Breast epithelium (tissue), 4 donors: ENCODE measurements around the gene CDCA7L. TPM values are rescaled to one million over a fixed set of nuclear protein-coding genes. Genes with fewer than 3 reads are reported as not detected.

Source experiments
- DNase-seq, 2 donors: peaks; one replicate each; pipeline ENCODE4 v3.0.0-alpha.2; 2019; ENCODE audit warnings: low spot score in 2 of 2
- H3K27ac ChIP-seq, 2 donors: fragments of 200-600 bp; sonication (generic) in 1 of 2; one replicate each; pipeline ENCODE4 v1.5.1; 2016 to 2019; ENCODE audit warnings: mild to moderate bottlenecking in 1 of 2
- H3K27me3 ChIP-seq, 2 donors: fragments of 200-600 bp; sonication (generic) in 1 of 2; one replicate each; pipeline versions ENCODE4 v1.5.1 to v1.6.0; 2017 to 2019; ENCODE audit warnings: control low read depth in 1 of 2, mild to moderate bottlenecking in 1 of 2
- H3K36me3 ChIP-seq: fragments of 200-600 bp; one replicate; pipeline ENCODE4 v1.5.1; 2019
- H3K4me1 ChIP-seq, 2 donors: fragments of 200-600 bp; sonication (generic); one replicate each; pipeline ENCODE4 v1.5.1; 2016 to 2019; ENCODE audit warnings: control low read depth in 1 of 2
- H3K4me3 ChIP-seq, 3 donors: fragments of 200-600 bp; sonication (generic); 1 replicate in 2 of 3; 2 replicates in 1 of 3; pipeline ENCODE4 v1.5.1; 2016 to 2019; ENCODE audit warnings: mild to moderate bottlenecking in 3 of 3, moderate library complexity in 2 of 3
- H3K9me3 ChIP-seq, 2 donors: fragments of 200-600 bp; sonication (generic) in 1 of 2; one replicate each; pipeline ENCODE4 v1.5.1; 2016 to 2019; ENCODE audit warnings: control low read depth in 1 of 2
- POLR2A ChIP-seq: fragments of 450-650 bp; IDR thresholded peaks from one replicate; pipeline ENCODE4 v1.6.1; 2016; ENCODE audit warnings: antibody characterized with exemption, mild to moderate bottlenecking, moderate library complexity
- POLR2AphosphoS5 ChIP-seq, 3 donors: sonication (generic); formaldehyde crosslinking; IDR thresholded peaks; one replicate each; pipeline ENCODE4 v1.6.1; 2017; ENCODE audit warnings: antibody characterized with exemption in 3 of 3
- intact Hi-C: fragments of 100-400 bp; cut with DNase I; formaldehyde crosslinking; loops from one replicate; pipeline ENCODE4 v1.15.1; 2023; ENCODE audit warnings: low total_unique reads
- total RNA-seq, 3 donors: library from RNA; depleted of rRNA; stranded (reverse); fragments of >200 nt; gene quantifications; one replicate each; pipeline ENCODE4 v1.1.0, GENCODE V29; 2016
- TF ChIP-seq, protein P1 (sequence below), 3 donors: fragments of 450-650 bp; IDR thresholded peaks; one replicate each; pipeline ENCODE4 v1.5.1; 2016 to 2017; ENCODE audit warnings: antibody characterized with exemption in 3 of 3, mild to moderate bottlenecking in 3 of 3, moderate library complexity in 3 of 3

Gene CDCA7L
- total RNA-seq, 3 donors from 2014 or later: 11.2 to 42.1 (median 20.3) TPM

GRCh38 chr7:21944616-21945453 lies 864 bp downstream of the CDCA7L start:
- peak; percentile 55 to 63 for DNase-seq
- no peaks in the 10 kb centered on the region for H3K36me3 ChIP-seq
- H3K27ac ChIP-seq: peak overlapping the region; percentile 81 to 91
- peak overlapping the region; percentile 67 to 82 (median 74) for H3K4me3 ChIP-seq
- H3K27me3 ChIP-seq: no peaks in the 10 kb centered on the region
- intact Hi-C loops: loop anchor here (2.0 kb wide), 1 partner anchor 24 kb away; no protein-coding TSS in a partner anchor
- TF ChIP-seq POLR2AphosphoS5 (IDR thresholded peaks at IDR 0.05) (no peak), POLR2A (no peak)
- TF ChIP-seq, protein P1, sequence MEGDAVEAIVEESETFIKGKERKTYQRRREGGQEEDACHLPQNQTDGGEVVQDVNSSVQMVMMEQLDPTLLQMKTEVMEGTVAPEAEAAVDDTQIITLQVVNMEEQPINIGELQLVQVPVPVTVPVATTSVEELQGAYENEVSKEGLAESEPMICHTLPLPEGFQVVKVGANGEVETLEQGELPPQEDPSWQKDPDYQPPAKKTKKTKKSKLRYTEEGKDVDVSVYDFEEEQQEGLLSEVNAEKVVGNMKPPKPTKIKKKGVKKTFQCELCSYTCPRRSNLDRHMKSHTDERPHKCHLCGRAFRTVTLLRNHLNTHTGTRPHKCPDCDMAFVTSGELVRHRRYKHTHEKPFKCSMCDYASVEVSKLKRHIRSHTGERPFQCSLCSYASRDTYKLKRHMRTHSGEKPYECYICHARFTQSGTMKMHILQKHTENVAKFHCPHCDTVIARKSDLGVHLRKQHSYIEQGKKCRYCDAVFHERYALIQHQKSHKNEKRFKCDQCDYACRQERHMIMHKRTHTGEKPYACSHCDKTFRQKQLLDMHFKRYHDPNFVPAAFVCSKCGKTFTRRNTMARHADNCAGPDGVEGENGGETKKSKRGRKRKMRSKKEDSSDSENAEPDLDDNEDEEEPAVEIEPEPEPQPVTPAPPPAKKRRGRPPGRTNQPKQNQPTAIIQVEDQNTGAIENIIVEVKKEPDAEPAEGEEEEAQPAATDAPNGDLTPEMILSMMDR (IDR thresholded peaks at IDR 0.05): no peak
- H3K9me3 ChIP-seq: no peaks in the 10 kb centered on the region
- H3K4me1 ChIP-seq: no peaks in the 10 kb centered on the region

- H3K36me3 ChIP-seq: no peaks in the 10 kb centered on the region
- no peaks in the 10 kb centered on the region for H3K27me3 ChIP-seq
- intact Hi-C loops: no loop called here
- DNase-seq: no peak
- no peak overlapping the region for H3K4me3 ChIP-seq
- no peaks in the 10 kb centered on the region for H3K9me3 ChIP-seq
- no peak for TF ChIP-seq POLR2AphosphoS5 (IDR thresholded peaks at IDR 0.05)
- TF ChIP-seq, protein P1 (IDR thresholded peaks at IDR 0.05): no peak
- TF ChIP-seq POLR2A: no peak
- no peak overlapping the region for H3K27ac ChIP-seq
- H3K4me1 ChIP-seq: no peaks in the 10 kb centered on the region
Observed at GRCh38 chr7:21943436-21943835, 2.3 kb downstream of the CDCA7L start.

- no peak for DNase-seq
- no peak overlapping the region for H3K27ac ChIP-seq
- H3K27me3 ChIP-seq: no peaks in the 10 kb centered on the region
- intact Hi-C loops: no loop called here
- H3K4me3 ChIP-seq: no peak overlapping the region
- H3K4me1 ChIP-seq: no peaks in the 10 kb centered on the region
- no peaks in the 10 kb centered on the region for H3K36me3 ChIP-seq
- no peaks in the 10 kb centered on the region for H3K9me3 ChIP-seq
- TF ChIP-seq POLR2AphosphoS5 (IDR thresholded peaks at IDR 0.05) (no peak), POLR2A (no peak)
- TF ChIP-seq, protein P1 (IDR thresholded peaks at IDR 0.05): no peak
Observed at GRCh38 chr7:21942955-21943354, 2.7 kb downstream of the CDCA7L start.

GRCh38 chr7:21941611-21942141 lies 4.0 kb downstream of the CDCA7L start:
- H3K27ac ChIP-seq: no peak overlapping the region
- intact Hi-C loops: no loop called here
- no peaks in the 10 kb centered on the region for H3K27me3 ChIP-seq
- no peaks in the 10 kb centered on the region for H3K4me1 ChIP-seq
- H3K36me3 ChIP-seq: no peaks in the 10 kb centered on the region
- H3K4me3 ChIP-seq: no peak overlapping the region
- H3K9me3 ChIP-seq: no peaks in the 10 kb centered on the region
- TF ChIP-seq POLR2A: no peak
- TF ChIP-seq POLR2AphosphoS5 (IDR thresholded peaks at IDR 0.05): no peak
- TF ChIP-seq, protein P1 (IDR thresholded peaks at IDR 0.05): no peak
- no peak for DNase-seq

DNA sequence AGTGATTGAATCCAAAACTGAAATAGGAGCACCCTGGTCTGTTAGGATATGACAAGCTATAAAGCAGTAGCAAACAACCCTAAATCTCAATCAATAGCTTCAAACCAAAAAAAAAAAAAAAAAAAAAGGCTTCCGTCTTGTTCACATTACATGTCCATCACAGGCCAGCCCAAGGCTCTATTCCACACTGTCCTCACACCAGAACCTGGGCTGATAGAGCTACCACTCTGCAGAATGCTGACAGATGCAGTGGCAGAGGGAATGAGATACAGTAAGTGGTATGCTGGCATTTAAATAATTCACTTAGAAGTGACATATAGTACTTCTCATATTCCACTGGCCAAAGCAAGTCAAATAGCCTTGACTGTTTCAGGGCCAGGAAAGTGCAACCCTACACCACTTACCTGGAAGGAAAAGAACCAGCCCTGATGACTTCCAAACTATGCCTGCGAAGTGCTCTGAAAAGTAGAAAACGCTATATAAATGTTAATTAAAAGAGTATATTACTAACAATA lies 5.8 kb downstream of the CDCA7L start:
- no peak overlapping the region for H3K27ac ChIP-seq

More for the DNA sequence above, 5.8 kb downstream of the CDCA7L start:
- intact Hi-C loops: no loop called here
- H3K4me1 ChIP-seq: no peaks in the 10 kb centered on the region
- no peak for TF ChIP-seq POLR2AphosphoS5 (IDR thresholded peaks at IDR 0.05)
- TF ChIP-seq POLR2A: no peak
- TF ChIP-seq, protein P1 (IDR thresholded peaks at IDR 0.05): no peak
- DNase-seq: no peak
- no peaks in the 10 kb centered on the region for H3K36me3 ChIP-seq
- H3K9me3 ChIP-seq: peaks cover 0 to 5% of the 10 kb centered on the region in 2 donors
- no peaks in the 10 kb centered on the region for H3K27me3 ChIP-seq
- no peak overlapping the region for H3K4me3 ChIP-seq
